GM19035 (cell line): ENCODE results near the gene KLRK1.
"Not testable (repeated sequence)": the region's sequence is repeated elsewhere in the genome, so short reads cannot be mapped to it uniquely, and the experiment has no call there.

ENCODE experiments used
- ATAC-seq: cut with Tn5 transposase; IDR thresholded peaks from one replicate; pipeline ENCODE4 v1.9.1; 2021; ENCODE audit not compliant: unreplicated experiment

KLRK1 gene

DNA sequence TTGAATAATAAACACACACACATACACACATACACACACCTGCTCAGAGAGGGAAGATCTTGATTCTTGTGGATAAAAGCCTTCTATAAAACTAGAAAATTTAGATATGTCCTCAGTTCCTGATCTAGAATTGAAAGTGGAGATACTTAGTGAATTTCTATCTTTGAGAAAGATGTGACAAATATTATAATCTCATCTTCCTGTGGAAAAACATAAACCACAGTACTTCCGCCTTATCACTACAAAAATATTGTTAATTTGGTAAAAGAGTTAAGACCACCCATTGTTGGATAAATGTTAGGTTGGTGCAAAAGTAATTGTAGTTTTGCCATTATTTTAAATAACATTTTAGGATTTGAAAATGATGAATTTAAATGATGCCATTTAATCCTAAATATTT is at the start of gene KLRK1:
TSS of gene KLRK1 (minus strand) at position 138 of the 400 bp plus-strand sequence. CDS start 1,231 bp downstream, outside the sequence.
- ATAC-seq = no peak

DNA sequence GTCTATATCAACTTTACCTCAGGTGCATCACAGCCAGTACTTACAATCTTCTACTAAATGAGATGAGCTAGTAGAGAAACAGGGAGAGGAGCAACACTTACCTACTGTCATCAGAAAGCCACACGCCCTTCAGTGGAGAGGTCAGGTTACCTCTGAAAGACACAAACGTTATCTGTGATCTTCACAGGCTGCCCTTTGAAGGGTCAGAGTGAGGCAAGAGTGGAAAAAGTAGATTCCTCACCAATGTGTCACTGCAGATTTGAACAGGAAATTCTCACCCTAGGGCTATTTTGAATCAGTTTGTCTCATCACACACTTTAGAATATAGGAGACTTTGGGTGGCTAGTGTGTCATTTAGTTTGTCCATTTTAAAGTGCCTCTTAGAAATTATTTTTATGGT is 47.8 kb upstream of the KLRK1 start:
- ATAC-seq = not testable (repeated sequence)

DNA sequence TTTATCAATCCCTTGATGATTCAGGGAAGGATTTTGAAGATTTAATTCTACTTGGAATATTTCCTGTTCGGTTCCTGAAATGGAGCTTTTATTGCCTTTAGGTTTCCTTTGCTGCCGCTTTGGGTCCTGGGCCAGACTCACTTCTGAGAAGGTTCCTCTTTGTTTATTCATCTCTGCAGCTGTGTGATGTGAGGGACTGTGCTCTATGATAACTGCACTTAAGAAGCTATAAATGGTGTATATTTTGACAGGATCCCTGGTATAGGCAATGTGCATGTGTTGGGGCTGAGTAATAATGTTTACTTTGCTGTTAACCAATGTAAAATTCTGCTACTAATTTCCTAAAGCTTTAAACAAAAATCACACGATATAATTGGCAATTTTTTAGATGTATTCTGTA is 46.0 kb upstream of the KLRK1 start, which contains the start of gene KLRC2:
TSS of gene KLRC2 (minus strand) at position 195 of the 400 bp plus-strand sequence. CDS start at position 171, 24 bp downstream.
- not testable (repeated sequence) for ATAC-seq

DNA sequence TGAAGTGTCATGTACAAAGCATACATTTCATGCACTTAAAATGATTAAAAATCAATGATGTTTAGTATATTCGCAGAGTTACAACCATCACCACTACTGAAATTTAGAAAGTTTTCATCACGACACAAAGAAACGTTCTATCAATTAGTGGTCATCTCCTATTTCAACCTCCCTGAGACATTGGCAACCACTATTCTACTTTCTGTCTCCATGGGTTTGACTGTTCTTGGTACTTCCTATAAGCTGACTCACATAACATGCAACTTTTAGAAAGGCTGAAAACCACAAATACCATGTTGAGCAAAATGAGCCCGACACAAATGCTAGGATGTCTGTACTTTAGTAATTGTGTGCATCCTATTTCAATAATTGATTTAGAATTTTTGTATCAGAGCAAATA is 40.8 kb upstream of the KLRK1 start:
- ATAC-seq = not testable (repeated sequence)

DNA sequence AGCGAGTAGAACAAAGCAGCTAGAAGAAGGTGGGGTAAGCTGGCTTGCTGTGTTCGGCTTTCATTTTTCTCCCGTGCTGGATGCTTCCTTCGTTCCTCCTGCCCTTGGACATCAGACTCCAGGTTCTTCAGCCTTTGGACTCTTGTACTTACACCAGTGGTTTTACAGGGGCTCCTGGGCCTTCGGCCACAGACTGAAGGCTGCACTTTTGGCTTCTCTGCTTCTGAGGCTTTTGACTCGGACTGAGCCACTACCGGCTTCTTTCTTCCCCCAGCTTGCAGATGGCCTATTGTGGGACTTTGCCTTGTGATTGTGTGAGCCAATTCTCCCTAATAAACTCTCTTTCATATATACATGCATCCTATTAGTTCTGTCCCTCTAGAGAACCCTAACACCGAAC is 36.1 kb upstream of the KLRK1 start:
- ATAC-seq = not testable (repeated sequence)

DNA sequence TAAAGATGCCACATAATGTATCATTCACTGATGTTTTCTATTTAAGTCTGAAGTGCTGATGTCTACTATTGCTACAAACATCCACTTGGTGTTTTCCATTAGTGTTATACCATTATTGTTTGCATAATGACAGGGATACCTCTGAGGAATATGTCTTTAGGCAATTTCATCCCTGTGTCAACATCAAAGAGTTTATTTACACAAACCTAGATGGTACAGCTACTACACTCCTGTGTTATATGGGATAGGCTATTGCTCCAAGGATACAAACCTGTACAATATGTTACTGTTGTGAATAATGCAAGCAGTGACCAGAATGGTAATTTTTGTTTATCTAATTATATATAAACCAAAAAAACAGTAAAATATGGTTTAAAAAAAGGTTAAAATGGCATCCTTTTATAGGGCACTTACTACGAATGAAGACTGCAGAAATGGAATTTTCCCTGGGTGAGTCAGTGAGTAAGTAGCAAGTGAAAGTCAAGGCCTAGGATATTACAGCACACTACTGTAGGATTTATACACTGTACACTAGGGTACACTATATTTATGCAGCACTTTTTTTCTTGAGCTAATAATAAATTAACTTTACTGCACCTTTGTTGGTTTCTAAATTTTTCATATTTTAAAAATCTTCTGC is 34.5 kb upstream of the KLRK1 start:
- ATAC-seq = not testable (repeated sequence)

DNA sequence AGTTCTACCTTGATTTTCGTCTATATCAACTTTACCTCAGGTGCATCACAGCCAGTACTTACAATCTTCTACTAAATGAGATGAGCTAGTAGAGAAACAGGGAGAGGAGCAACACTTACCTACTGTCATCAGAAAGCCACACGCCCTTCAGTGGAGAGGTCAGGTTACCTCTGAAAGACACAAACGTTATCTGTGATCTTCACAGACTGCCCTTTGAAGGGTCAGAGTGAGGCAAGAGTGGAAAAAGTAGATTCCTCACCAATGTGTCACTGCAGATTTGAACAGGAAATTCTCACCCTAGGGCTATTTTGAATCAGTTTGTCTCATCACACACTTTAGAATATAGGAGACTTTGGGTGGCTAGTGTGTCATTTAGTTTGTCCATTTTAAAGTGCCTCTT is 32.3 kb upstream of the KLRK1 start:
- not testable (repeated sequence) for ATAC-seq

DNA sequence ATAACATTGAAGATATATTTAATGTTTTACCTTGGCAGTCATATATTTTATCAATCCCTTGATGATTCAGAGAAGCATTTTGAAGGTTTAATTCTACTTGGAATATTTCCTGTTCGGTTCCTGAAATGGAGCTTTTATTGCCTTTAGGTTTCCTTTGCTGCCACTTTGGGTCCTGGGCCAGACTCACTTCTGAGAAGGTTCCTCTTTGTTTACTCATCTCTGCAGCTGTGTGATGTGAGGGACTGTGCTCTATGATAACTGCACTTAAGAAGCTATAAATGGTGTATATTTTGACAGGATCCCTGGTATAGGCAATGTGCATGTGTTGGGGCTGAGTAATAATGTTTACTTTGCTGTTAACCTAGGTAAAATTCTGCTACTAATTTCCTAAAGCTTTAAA is 30.5 kb upstream of the KLRK1 start, which contains the start of gene KLRC3:
TSS of gene KLRC3 (minus strand) at position 262 of the 400 bp plus-strand sequence. CDS start at position 217, 45 bp downstream.
- not testable (repeated sequence) for ATAC-seq

DNA sequence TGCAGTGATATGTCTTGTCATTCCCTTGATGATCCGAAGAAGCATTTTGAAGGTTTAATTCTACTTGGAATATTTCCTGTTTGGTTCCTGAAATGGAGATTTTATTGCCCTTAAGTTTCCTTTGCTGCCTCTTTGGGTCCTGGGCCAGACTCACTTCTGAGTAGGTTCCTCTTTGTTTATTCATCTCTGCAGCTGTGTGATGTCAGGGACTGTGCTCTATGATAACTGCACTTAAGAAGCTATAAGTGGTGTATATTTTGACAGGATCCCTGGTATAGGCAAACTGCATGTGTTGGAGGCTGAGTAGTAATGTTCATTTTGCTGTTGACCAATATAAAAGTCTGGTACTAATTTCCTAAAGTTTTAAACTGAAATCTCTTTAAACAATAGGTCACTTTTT is 19.6 kb upstream of the KLRK1 start, which contains the start of gene KLRC4:
TSS of gene KLRC4 (minus strand) at position 366 of the 400 bp plus-strand sequence. CDS start at position 184, 182 bp downstream.
- ATAC-seq = no peak

DNA sequence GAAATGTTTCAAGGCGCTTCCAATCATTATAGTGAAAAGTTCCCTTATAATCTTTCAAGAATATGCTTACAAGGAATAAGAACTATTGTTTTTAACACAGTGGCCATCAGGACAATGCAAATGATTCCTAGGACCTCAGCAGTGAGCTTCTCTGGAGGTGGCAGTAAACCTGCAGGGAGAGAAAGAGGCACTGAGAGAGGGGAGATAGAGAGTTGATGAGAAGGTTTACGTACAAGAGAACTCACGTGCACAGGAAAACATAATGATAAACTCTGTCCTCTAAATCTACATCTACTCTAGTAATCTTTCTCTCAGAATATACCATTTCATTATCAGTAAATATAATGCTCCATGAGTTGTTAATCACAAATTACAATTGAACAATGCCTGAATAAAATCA is 19.0 kb upstream of the KLRK1 start:
- ATAC-seq = no peak

DNA sequence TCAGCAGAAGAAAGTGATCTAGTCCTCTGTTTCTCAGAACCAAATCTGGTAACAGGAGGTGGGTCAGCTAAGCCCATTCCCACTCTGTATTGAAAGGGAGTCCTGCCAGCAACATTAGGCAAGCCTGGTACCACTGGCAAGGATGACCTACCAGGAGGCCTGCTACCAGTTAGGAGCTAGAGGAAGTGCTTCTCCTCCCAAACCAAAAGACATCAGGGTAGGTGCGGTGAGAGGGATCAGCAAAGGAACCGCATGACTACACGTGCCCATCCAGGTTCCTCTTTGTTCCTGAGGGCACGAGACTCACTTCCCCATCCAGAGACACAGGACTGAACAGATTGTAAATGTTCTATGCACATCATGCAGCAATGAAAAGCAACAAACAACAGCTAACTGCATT is 16.9 kb upstream of the KLRK1 start:
- ATAC-seq = no peak

DNA sequence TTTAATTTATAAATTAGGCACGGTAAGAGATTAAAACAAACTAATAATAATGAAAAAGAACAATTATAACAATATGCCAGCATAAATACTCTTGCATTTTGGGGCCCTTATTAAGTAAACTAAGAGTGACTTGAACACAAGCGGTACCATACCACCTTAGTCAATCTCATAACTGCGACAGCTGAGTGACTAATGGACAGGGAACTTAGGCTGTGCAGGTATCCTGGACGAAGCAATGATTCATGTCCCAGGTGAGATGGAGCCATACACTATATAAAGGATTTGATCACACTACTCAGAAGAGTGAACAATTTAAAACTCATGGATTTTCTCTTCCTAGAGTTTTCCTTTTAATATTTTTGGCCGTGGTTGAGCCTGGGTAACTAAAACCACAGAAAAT is 15.5 kb upstream of the KLRK1 start:
- ATAC-seq = no peak

DNA sequence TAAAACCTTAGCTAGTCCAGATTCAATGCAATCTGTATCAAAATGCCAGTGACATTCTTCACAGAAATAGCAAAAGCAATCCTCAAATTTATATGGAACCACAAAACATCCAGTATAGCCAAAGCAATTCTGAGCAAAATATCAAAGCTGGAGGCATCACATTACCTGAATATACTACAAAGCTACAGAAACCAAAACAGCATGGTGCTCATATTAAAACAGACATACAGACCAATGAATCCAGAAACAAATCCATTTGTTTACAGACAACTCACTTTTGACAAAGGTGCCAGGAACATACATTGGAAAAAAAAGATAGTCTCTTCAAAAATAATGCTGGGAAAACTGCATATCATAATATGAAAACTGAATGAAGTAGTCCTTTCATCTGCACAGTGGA is 15.0 kb upstream of the KLRK1 start:
- ATAC-seq = no peak

DNA sequence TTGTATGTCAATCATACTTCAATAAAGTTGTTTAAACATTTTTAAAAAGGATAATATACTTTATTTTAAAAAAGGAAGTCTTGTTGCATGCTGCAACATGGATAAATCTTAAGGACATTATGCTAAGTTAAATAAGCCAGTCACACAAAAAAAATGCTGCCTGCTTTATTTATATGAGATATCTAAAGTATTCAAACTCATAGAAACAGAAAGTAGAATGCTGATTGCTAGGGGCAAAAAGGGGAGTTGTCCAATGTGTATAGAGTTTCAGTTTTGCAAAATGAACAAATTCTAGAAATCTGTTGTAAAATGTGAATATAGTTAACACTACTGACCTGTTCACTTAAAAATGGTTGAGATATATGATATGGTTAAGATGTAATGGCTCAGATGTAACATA is 11.0 kb upstream of the KLRK1 start:
- ATAC-seq = no peak

DNA sequence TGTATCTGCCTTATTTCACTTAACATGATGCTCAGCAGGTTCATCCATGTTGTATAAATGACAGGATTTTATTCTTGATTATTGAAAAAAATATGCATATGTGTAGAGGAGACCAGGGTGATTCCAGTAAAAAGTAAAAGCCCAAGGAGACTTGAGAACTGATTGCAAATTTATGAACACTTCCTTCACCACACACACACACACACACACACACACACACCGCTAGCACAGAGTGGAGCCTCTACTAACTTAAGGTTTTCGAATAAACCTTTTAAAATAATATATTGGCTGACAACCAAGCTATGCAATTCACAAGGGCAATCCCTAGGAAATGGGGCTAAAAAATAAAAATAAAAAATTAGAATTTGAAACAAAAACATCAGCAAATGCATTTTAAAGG is 8.3 kb upstream of the KLRK1 start:
- ATAC-seq = no peak

DNA sequence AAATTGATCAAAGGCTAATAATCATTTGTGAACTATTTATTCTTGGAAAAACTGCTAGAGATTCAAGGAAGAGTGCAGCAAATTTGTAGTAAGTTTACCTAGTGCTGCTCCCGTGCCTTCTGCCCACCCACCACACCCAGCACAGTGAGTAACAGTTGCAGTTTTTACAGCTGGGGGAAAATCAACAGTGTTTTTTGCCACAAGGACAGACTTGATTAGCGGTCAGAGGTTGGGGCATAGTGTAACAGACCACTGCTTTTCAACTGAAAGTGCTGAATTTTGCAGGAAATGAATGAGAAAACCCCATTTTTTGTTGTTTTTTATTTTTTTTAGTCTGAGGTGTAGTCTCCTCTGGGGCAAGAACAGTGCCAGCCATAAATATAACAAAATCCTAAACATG is 7.5 kb upstream of the KLRK1 start:
- ATAC-seq = no peak

DNA sequence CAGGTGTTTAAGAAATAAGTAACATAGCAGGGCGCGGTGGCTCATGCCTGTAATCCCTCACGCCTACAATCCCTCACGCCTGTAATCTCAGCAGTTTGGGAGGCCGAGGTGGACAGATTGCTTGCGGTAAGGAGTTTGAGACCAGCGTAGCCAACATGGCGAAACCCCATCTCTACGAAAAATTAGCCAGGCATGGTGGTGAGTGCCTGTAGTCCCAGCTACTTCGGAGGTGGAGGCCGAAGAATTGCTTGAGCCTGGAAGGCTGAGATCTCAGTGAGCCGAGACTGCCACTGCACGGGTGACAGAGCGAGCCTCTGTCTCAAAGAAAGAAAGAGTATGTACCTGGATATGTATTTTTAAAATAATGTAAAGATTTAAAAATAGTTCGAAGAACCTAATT is 6.3 kb upstream of the KLRK1 start:
- ATAC-seq = not testable (repeated sequence)

DNA sequence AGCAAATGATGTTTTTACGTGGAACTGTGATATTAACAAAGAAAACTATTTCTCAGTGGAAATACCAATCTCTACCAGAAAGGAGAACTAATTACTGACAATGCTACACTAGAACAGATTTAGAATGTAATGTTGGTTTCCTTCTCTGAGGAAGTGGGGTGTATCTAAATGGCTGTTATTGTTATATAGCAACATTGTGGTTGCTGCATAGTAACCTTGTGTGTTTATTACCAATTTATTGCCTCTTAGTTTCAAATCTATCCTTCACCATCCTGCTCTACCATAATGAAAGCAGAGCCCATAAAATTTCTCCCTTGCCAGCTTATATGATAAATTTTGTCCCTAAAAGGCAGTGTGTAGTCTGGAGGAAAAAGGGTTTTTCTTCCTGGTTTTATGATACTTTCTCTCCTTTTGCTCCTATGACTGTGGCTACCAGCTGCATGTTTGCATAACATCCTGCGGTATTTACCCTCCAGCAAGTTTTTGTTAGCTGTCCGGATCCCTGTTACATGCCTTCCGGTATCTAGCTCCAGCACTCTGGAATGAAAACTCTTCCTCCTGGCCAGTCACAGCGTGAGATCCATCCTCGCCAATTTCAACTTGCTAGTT is 5.7 kb upstream of the KLRK1 start:
- peak; percentile 59 for ATAC-seq

DNA sequence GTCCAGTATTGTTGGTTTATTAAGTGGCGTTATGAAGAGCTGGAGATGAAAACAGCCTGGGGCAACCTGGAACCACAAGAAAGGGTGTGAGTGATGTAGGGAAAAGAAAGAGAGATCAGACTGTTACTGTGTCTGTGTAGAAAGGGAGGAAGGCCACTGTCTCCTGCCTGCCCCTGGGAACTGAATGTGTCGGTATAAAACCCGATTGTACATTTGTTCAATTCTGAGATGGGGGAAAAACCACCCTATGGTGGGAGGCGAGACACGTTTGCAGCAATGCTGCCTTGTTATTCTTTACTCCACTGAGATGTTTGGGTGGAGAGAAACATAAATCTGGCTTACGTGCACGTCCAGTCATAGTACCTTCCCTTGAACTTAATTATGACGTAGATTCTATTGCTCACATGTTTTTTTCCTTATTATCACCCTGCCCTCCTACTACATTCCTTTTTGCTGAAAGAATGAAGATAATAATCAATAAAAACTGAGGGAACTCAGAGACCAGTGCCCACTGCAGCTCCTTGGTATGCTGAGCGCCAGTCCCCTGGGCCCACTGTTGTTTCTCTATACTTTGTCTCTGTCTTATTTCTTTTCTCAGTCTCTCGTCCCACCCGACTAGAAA is 4.8 kb upstream of the KLRK1 start:
- ATAC-seq = not testable (repeated sequence)

DNA sequence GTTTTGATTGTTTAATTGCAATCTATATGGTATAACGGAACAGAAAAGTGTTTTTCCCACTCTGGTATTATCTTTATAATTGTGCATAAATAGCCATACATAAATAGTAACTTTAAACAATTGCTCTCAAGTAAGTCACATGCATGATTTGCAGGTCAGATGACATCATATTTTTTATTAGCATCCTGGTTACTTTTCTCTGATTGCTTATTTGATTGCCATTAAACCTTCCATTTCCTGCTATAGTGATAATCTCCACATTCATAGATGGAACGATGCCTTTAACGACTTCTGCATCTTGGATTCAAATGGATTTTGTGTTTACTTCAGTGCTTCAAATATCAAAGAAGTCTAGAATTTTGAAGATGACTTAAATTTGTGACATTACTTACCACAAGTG is 3.5 kb upstream of the KLRK1 start:
- no peak for ATAC-seq

DNA sequence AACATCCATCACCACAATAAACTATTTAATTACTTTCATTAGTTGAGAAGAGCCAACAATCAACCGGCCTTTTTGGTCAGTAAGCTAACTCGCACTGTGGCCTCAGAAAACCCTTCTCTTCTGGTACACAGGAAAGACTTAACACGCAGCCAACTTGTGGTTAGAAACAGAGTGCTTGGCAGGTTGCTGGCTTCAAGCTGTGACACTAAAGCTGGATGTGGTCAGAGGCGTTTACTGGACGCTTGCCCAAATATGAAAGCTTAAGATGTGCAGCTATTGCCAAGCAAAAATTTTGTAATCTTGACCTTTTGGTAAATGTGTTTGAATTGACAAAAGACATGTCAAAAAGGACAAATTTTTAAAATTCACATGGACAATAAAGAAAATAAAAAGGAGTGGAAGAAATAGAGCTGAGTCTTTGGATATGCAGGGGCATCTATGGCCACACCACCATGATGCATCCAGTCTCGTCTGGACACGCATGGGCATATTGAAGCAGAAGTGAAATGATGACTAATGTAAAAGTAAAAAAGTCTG is 2.6 kb upstream of the KLRK1 start:
- peak; percentile 57 for ATAC-seq

DNA sequence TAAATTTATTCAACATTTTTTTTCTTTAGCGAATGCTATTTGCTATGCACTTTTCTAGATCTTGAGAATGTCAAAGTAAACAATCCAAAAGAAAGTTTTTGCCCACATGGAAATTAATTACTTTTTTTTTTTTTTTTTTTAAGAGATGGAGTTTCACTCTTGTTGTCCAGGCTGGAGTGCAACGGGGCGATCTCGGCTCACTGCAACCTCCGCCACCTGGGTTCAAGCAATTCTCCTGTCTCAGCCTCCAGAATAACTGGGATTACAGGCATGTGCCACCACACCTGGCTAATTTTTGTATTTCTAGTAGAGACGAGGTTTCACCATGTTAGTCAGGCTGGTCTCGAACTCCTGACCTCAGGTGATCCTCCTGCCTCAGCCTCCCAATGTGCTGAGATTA is 1.1 kb upstream of the KLRK1 start:
- not testable (repeated sequence) for ATAC-seq
